H1 (cell line): ENCODE results near the gene KHSRP. TPM values are rescaled to one million over a fixed set of nuclear protein-coding genes. Genes with fewer than 3 reads are reported as not detected.

ENCODE experiments used
- CTCF ChIA-PET: fragments of 300-600 bp; sonication (Branson Sonifier 250); formaldehyde crosslinking; loops from one replicate; lab custom pipeline; 2021; ENCODE audit not compliant: partially characterized antibody; lab: Charles Lee
- POLR2A ChIA-PET: fragments of 300-600 bp; sonication (Branson Sonifier 250); formaldehyde crosslinking; loops from one replicate; lab custom pipeline; 2021; ENCODE audit warnings: inconsistent platforms; ENCODE audit not compliant: partially characterized antibody; lab: Charles Lee
- DNase-seq, 2 experiments: peaks; one replicate each; pipeline versions ENCODE4 v3.0.0 to v3.0.0-alpha.2; 2010 to 2022; ENCODE audit warnings: low spot score in 2 of 2, low read depth in 1 of 2, mixed read lengths in 1 of 2
- FAIRE-seq: peaks from 2 replicates; lab custom pipeline; 2011; peaks lifted over from hg19 to GRCh38; lab: Jason Lieb, UNC
- H2AFZ ChIP-seq: 2 replicates; pipeline ENCODE4 v1.8.1; 2012; ENCODE audit warnings: low read length, inconsistent platforms
- H2AK5ac ChIP-seq: 2 replicates; pipeline ENCODE4 v1.6.1; 2013; ENCODE audit warnings: low read depth, low read length
- H2BK120ac ChIP-seq: replicated peaks from 2 replicates; pipeline ENCODE3; 2013; ENCODE audit warnings: low read depth, low read length, inconsistent platforms
- H2BK12ac ChIP-seq: 2 replicates; pipeline ENCODE4 v1.6.1; 2013; ENCODE audit warnings: low read depth, low read length
- H2BK15ac ChIP-seq: 2 replicates; pipeline ENCODE4 v1.6.1; 2013; ENCODE audit warnings: low read length
- H2BK20ac ChIP-seq: 2 replicates; pipeline ENCODE4 v1.6.1; 2013; ENCODE audit warnings: low read length
- H2BK5ac ChIP-seq: 2 replicates; pipeline ENCODE4 v1.6.1; 2013; ENCODE audit warnings: low read depth, low read length
- H3K14ac ChIP-seq: 2 replicates; pipeline ENCODE4 v1.6.1; 2013; ENCODE audit warnings: inconsistent platforms; ENCODE audit not compliant: insufficient read length
- H3K18ac ChIP-seq: 2 replicates; pipeline ENCODE4 v1.6.1; 2013; ENCODE audit warnings: low read length; ENCODE audit errors: extremely low read depth
- H3K23ac ChIP-seq: 2 replicates; pipeline ENCODE4 v1.6.1; 2013; ENCODE audit warnings: inconsistent platforms; ENCODE audit not compliant: insufficient read length
- H3K23me2 ChIP-seq: 2 replicates; pipeline ENCODE4 v1.6.1; 2013; ENCODE audit warnings: low read depth, low read length
- H3K27ac ChIP-seq: 2 replicates; pipeline ENCODE4 v1.6.1; 2011; ENCODE audit warnings: low read depth, low read length, inconsistent platforms
- H3K27me3 ChIP-seq, 4 experiments: replicated peaks in 1 of 4; 1 replicate in 1 of 4; 2 replicates in 3 of 4; pipeline versions ENCODE4 v1.6.1 to v1.8.1; 2011 to 2013; ENCODE audit warnings: low read length in 3 of 4, mild to moderate bottlenecking in 3 of 4, inconsistent platforms in 2 of 4, mixed read lengths in 2 of 4, moderate library complexity in 1 of 4; ENCODE audit not compliant: control insufficient read depth in 3 of 4, insufficient read depth in 3 of 4; ENCODE audit errors: extremely low read depth in 1 of 4
- H3K36me3 ChIP-seq, 4 experiments: 2 replicates each; pipeline versions ENCODE4 v1.6.1 to v1.8.1; 2011 to 2013; ENCODE audit warnings: mild to moderate bottlenecking in 4 of 4, low read length in 3 of 4, moderate library complexity in 2 of 4, control low read depth in 1 of 4, inconsistent platforms in 1 of 4; ENCODE audit not compliant: insufficient read depth in 4 of 4, control insufficient read depth in 2 of 4
- H3K4ac ChIP-seq: replicated peaks from 2 replicates; pipeline ENCODE3; 2013; ENCODE audit warnings: low read length, low read depth, mixed read lengths, inconsistent platforms; ENCODE audit not compliant: insufficient read length
- H3K4me1 ChIP-seq, 4 experiments: replicated peaks in 1 of 4; 1 replicate in 1 of 4; 2 replicates in 3 of 4; pipeline versions ENCODE4 v1.6.1 to v1.8.1; 2011 to 2013; ENCODE audit warnings: low read length in 3 of 4, inconsistent platforms in 2 of 4, mixed read lengths in 1 of 4; ENCODE audit not compliant: insufficient read depth in 4 of 4, control insufficient read depth in 3 of 4
- H3K4me2 ChIP-seq, 2 experiments: 2 replicates each; pipeline versions ENCODE4 v1.6.1 to v1.8.1; 2011 to 2013; ENCODE audit warnings: low read depth in 2 of 2, low read length in 2 of 2, control low read depth in 1 of 2, inconsistent platforms in 1 of 2, mild to moderate bottlenecking in 1 of 2; ENCODE audit not compliant: insufficient read depth in 1 of 2
- H3K4me3 ChIP-seq, 4 experiments: fragments of 200-600, 300-600 bp in 1 of 4; sonication (generic), shearing (Covaris generic), sonication (Bioruptor Twin) in 1 of 4; 2 replicates each; pipeline versions ENCODE4 v1.5.1 to v1.8.1; 2011 to 2016; ENCODE audit warnings: low read length in 4 of 4, low read depth in 3 of 4, control low read depth in 2 of 4, inconsistent platforms in 2 of 4, mild to moderate bottlenecking in 2 of 4, mixed read lengths in 1 of 4, moderate library complexity in 1 of 4; ENCODE audit not compliant: insufficient read depth in 2 of 4; ENCODE audit errors: extremely low read depth in 1 of 4
- H3K56ac ChIP-seq: replicated peaks from 2 replicates; pipeline ENCODE3; 2013; ENCODE audit warnings: low read depth, mild to moderate bottlenecking, mixed read lengths, low read length, inconsistent platforms; ENCODE audit not compliant: insufficient read length
- H3K79me1 ChIP-seq: 2 replicates; pipeline ENCODE4 v1.6.1; 2013; ENCODE audit warnings: low read depth, low read length, control low read depth
- H3K79me2 ChIP-seq, 2 experiments: 2 replicates each; pipeline versions ENCODE4 v1.6.1 to v1.8.1; 2012 to 2013; ENCODE audit warnings: low read length in 2 of 2, mild to moderate bottlenecking in 2 of 2, inconsistent platforms in 1 of 2; ENCODE audit not compliant: insufficient read depth in 2 of 2, control insufficient read depth in 1 of 2
- H3K9ac ChIP-seq, 4 experiments: replicated peaks in 1 of 4; 1 replicate in 1 of 4; 2 replicates in 3 of 4; pipeline versions ENCODE4 v1.6.1 to v1.8.1; 2011 to 2013; ENCODE audit warnings: low read depth in 3 of 4, low read length in 3 of 4, control low read depth in 2 of 4, mild to moderate bottlenecking in 2 of 4, moderate library complexity in 2 of 4, inconsistent platforms in 1 of 4; ENCODE audit errors: extremely low read depth in 1 of 4
- H3K9me3 ChIP-seq, 2 experiments: 2 replicates each; pipeline versions ENCODE4 v1.6.1 to v1.8.1; 2012 to 2013; ENCODE audit warnings: mild to moderate bottlenecking in 2 of 2, moderate library complexity in 2 of 2, control low read depth in 1 of 2, inconsistent platforms in 1 of 2, low read depth in 1 of 2, low read length in 1 of 2, mixed read lengths in 1 of 2; ENCODE audit not compliant: insufficient read depth in 2 of 2
- H4K20me1 ChIP-seq, 2 experiments: replicated peaks in 1 of 2; 2 replicates each; pipeline versions ENCODE3 to v1.8.1; 2011 to 2013; ENCODE audit warnings: inconsistent platforms in 2 of 2, low read length in 2 of 2, mild to moderate bottlenecking in 1 of 2; ENCODE audit not compliant: insufficient read depth in 2 of 2, control insufficient read depth in 1 of 2
- H4K5ac ChIP-seq: 2 replicates; pipeline ENCODE4 v1.6.1; 2013; ENCODE audit warnings: low read length, low read depth, mixed read lengths, inconsistent platforms; ENCODE audit not compliant: insufficient read length
- H4K8ac ChIP-seq: 2 replicates; pipeline ENCODE4 v1.8.0; 2013; ENCODE audit warnings: mild to moderate bottlenecking, moderate library complexity, low read length, inconsistent platforms; ENCODE audit not compliant: insufficient read depth; ENCODE audit errors: extremely low read depth
- H4K91ac ChIP-seq: replicated peaks from 2 replicates; pipeline ENCODE3; 2013; ENCODE audit warnings: low read length, mixed read lengths, inconsistent platforms; ENCODE audit not compliant: insufficient read length
- CHD2 ChIP-seq: IDR thresholded peaks from 2 replicates; pipeline ENCODE4 v1.6.1; 2012; ENCODE audit warnings: low read length, improper control_type of control experiment
- CTBP2 ChIP-seq: IDR thresholded peaks from 2 replicates; pipeline ENCODE4 v1.7.0; 2011; ENCODE audit warnings: borderline replicate concordance, mild to moderate bottlenecking, moderate library complexity, mixed read lengths, low read length; ENCODE audit not compliant: insufficient read depth, insufficient read length
- FOSL1 ChIP-seq: IDR thresholded peaks from 2 replicates; pipeline ENCODE4 v1.6.1; 2011; ENCODE audit warnings: mild to moderate bottlenecking, low read depth, low read length, moderate library complexity; ENCODE audit not compliant: insufficient read depth
- HDAC6 ChIP-seq: IDR thresholded peaks from one replicate; pipeline ENCODE4 v1.7.1; 2012; ENCODE audit warnings: low read depth, mild to moderate bottlenecking, inconsistent platforms, low read length, moderate library complexity
- MAX ChIP-seq: IDR thresholded peaks from 2 replicates; pipeline ENCODE4 v1.6.1; 2012; ENCODE audit warnings: inconsistent platforms
- RAD21 ChIP-seq, 2 experiments: IDR thresholded peaks in 1 of 2; conservative IDR thresholded peaks in 1 of 2; 2 replicates each; pipeline ENCODE4 v1.6.1; 2011; ENCODE audit warnings: low read depth in 2 of 2, low read length in 2 of 2, improper control_type of control experiment in 1 of 2, inconsistent platforms in 1 of 2, mild to moderate bottlenecking in 1 of 2, moderate library complexity in 1 of 2
- SAP30 ChIP-seq: fragments of 300-600 bp; sonication (generic); IDR thresholded peaks from 2 replicates; pipeline ENCODE4 v1.7.1; 2012; ENCODE audit warnings: low read length, moderate library complexity, mild to moderate bottlenecking, inconsistent platforms; ENCODE audit not compliant: insufficient read depth, insufficient replicate concordance
- SIN3A ChIP-seq, 2 experiments: IDR thresholded peaks in 1 of 2; conservative IDR thresholded peaks in 1 of 2; 2 replicates each; pipeline ENCODE4 v1.6.1; 2011 to 2012; ENCODE audit warnings: low read length in 2 of 2, improper control_type of control experiment in 1 of 2, low read depth in 1 of 2, mild to moderate bottlenecking in 1 of 2
- WGBS, 2 experiments: shearing (Covaris generic) in 1 of 2; methylation state at CpG; one replicate each; pipeline versions ENCODE4 v1.1.6 to v1.1.7; 2013 to 2015; ENCODE audit warnings: low lambda C conversion rate in 2 of 2, mixed read lengths in 2 of 2, inconsistent platforms in 1 of 2, low coverage in 1 of 2, missing lambda C conversion rate in 1 of 2; ENCODE audit not compliant: insufficient replicate concordance in 2 of 2, insufficient coverage in 1 of 2, insufficient read length in 1 of 2; ENCODE audit errors: extremely low coverage in 1 of 2, missing lambda C conversion rate in 1 of 2; 5-methylcytosine and 5-hydroxymethylcytosine counted together
- polyA plus RNA-seq, 7 experiments: library from polyadenylated mRNA; depleted of rRNA in 3 of 7; stranded (reverse) in 5 of 7; unstranded in 2 of 7; fragments of >200 nt in 5 of 7; fragments of 200-250 nt in 2 of 7; gene quantifications; 1 replicate in 5 of 7; 2 replicates in 1 of 7; 4 replicates in 1 of 7; pipeline versions ENCODE4 v1.2.1 to v1.2.3, GENCODE V29; 2011 to 2013; ENCODE audit warnings: missing spikeins in 2 of 7, mixed read lengths in 2 of 7
- total RNA-seq: library from RNA; stranded (reverse); fragmentation: NEBNext Ultra II Directional; extraction: Animal tissue kit (Norgen Biotek cat#: 25700); gene quantifications from 2 replicates; pipeline ENCODE4 v1.2.1, GENCODE V29; 2021

KHSRP gene
- total and polyA plus RNA-seq, 2 of the 8 experiments (the other 6 are each of a cell fraction or from before 2014, with no cell fraction given) = 143 to 573 TPM

- FAIRE-seq (no peak), DNase-seq (no peak)
- Histone ChIP-seq H2BK12ac (no peak overlapping the region), H2BK120ac (no peak overlapping the region), H3K4me1 (peaks cover 0 to 11% (median 7%) of the 10 kb centered on the region in 4 experiments; a peak in 5 of 7 replicates), H3K4ac (no peak overlapping the region), H3K27me3 (no peaks in the 10 kb centered on the region), H2BK20ac (no peak overlapping the region), H3K4me3 (peak overlapping the region; percentile 23 to 52 (median 30); a peak in 6 of 8 replicates), H2AK5ac (no peak overlapping the region), H3K14ac (no peak overlapping the region), H3K79me1 (no peaks in the 10 kb centered on the region), H4K91ac (no peak overlapping the region), H4K8ac (peak overlapping the region; percentile 22; the same call in 1 of the 2 replicates), H3K56ac (no peak overlapping the region), H3K27ac (peak overlapping the region; percentile 30), H2BK5ac (peak overlapping the region; percentile 67; the same call in 1 of the 2 replicates), H3K36me3 (peaks cover under 1 to 7% (median 2%) of the 10 kb centered on the region in 4 experiments; a peak in 4 of 8 replicates), H3K9me3 (no peaks in the 10 kb centered on the region), H3K4me2 (peak overlapping the region; percentile 50 to 74), H3K23me2 (peaks cover 4% of the 10 kb centered on the region; the same call in 1 of the 2 replicates), H3K18ac (no peak overlapping the region), H4K20me1 (peaks cover 0 to 6% of the 10 kb centered on the region in 2 experiments), H3K79me2 (no peaks in the 10 kb centered on the region), H2BK15ac (0 out of 2 replicates have a peak overlapping the region, but pooled peaks have one; percentile 0), H3K9ac (no peak overlapping the region; a peak in 1 of 7 replicates), H4K5ac (peak overlapping the region; percentile 18), H2AFZ (no peak overlapping the region), H3K23ac (no peak overlapping the region)
- 21% methylated on average over 1 of the region's 5 CpGs; no CpG with 5 or more reads in 1 of the 2 experiments for WGBS, 2 experiments
- CTCF ChIA-PET = interaction anchor here (0.7 kb wide), 1 partner anchor 174 kb away, joined by 3 read pairs; no protein-coding TSS in a partner anchor
- TF ChIP-seq SAP30 (no peak), FOSL1 (no peak), MAX (no peak), CHD2 (peak; percentile 43; the same call in 1 of the 2 replicates), HDAC6 (no peak), RAD21 (IDR thresholded peaks at IDR 0.05 in 1 of 2, conservative IDR thresholded peaks at IDR 0.05 in 1 of 2; ENCODE audit: low read depth in 2 of 2, low read length in 2 of 2) (no peak), SIN3A (conservative IDR thresholded peaks at IDR 0.05 in 1 of 2, IDR thresholded peaks at IDR 0.05 in 1 of 2; ENCODE audit: low read depth in 1 of 2, low read length in 2 of 2) (no peak), CTBP2 (no peak)
- POLR2A ChIA-PET = interaction anchor here (0.8 to 9.9 kb wide), 5 partner anchors 13 to 546 kb away, joined by 3 to 81 read pairs (median 4); partner anchors contain the start of genes CLPP, GTF2F1 and SLC25A23
Measured at GRCh38 chr19:6373813-6374108, 50.9 kb downstream of the KHSRP start.
